Effector memory CD4-positive, alpha-beta T cell (primary cell): Measurements from ENCODE around the gene PASK.
A peak's percentile ranks its signal among the peaks of the same experiment; 100 is the strongest.

Source experiments
- DNase-seq, 3 donors: peaks; one replicate each; pipeline ENCODE4 v3.0.0-alpha.2; 2020
- H3K27ac ChIP-seq: 2 replicates; pipeline ENCODE4 v1.7.0; 2013; ENCODE audit warnings: mild to moderate bottlenecking, low read length, moderate library complexity; ENCODE audit not compliant: insufficient read depth, poor library complexity, severe bottlenecking
- H3K27me3 ChIP-seq: replicated peaks from 2 replicates; pipeline ENCODE4 v1.7.0; 2013; ENCODE audit warnings: mild to moderate bottlenecking, low read length; ENCODE audit not compliant: insufficient read depth, control insufficient read depth, poor library complexity, severe bottlenecking
- H3K36me3 ChIP-seq: 2 replicates; pipeline ENCODE4 v1.7.0; 2013; ENCODE audit warnings: mild to moderate bottlenecking, low read length, moderate library complexity; ENCODE audit not compliant: control insufficient read depth, insufficient read depth
- H3K4me1 ChIP-seq: 2 replicates; pipeline ENCODE4 v1.7.0; 2013; ENCODE audit warnings: low read length, mild to moderate bottlenecking; ENCODE audit not compliant: control insufficient read depth, insufficient read depth, poor library complexity, severe bottlenecking
- H3K4me3 ChIP-seq: 2 replicates; pipeline ENCODE4 v1.7.0; 2013; ENCODE audit warnings: low read length, low read depth, mild to moderate bottlenecking; ENCODE audit not compliant: insufficient read depth, poor library complexity, severe bottlenecking
- H3K9me3 ChIP-seq: 2 replicates; pipeline ENCODE4 v1.7.0; 2013; ENCODE audit warnings: mild to moderate bottlenecking, low read length, moderate library complexity; ENCODE audit not compliant: control insufficient read depth

The PASK gene

DNA sequence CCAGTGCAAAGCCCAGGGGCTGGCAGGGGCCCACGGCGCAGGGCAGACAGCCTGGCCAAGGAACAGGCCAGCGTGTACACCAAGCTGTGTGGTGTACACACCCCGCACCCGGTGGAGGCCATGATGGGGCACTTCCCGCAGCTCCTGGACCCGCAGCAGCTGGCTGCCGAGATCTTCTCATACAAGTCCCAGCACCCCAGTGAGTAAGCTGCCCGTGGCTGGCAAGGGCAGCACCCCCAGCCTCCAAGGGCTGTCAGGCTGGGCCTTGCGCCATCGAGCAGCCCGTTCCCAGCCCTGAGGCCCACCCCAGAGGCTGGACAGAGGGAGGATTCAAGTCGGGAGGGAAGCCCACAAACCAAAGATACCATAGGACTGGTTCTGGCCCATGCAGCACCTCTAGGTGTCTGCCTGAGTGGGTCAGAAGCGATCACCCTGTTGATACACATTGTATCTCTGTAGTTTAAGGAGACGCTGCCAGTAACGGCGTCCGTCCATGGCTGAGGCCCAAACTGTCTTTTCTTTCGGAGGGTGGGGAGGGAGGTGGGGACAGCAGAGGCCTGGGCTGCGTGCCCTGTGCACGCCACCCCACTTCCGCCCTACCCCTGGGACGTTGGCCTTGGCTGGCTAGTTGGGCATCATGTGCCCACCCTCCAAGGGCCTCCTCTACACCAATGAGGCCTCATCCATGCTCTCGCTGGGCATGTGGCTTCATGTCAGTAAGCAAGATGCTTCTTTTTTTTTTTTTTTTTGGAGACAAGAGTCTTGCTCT lies 30.4 kb downstream of the PASK start:
- H3K27ac ChIP-seq, result no peak overlapping the region
- DNase-seq, result no peak
- H3K4me3 ChIP-seq, result no peak overlapping the region
- H3K4me1 ChIP-seq, result peaks cover 3% of the 10 kb centered on the region
- H3K36me3 ChIP-seq, result peaks cover 4% of the 10 kb centered on the region
- no peaks in the 10 kb centered on the region for H3K9me3 ChIP-seq
- no peaks in the 10 kb centered on the region for H3K27me3 ChIP-seq

DNA sequence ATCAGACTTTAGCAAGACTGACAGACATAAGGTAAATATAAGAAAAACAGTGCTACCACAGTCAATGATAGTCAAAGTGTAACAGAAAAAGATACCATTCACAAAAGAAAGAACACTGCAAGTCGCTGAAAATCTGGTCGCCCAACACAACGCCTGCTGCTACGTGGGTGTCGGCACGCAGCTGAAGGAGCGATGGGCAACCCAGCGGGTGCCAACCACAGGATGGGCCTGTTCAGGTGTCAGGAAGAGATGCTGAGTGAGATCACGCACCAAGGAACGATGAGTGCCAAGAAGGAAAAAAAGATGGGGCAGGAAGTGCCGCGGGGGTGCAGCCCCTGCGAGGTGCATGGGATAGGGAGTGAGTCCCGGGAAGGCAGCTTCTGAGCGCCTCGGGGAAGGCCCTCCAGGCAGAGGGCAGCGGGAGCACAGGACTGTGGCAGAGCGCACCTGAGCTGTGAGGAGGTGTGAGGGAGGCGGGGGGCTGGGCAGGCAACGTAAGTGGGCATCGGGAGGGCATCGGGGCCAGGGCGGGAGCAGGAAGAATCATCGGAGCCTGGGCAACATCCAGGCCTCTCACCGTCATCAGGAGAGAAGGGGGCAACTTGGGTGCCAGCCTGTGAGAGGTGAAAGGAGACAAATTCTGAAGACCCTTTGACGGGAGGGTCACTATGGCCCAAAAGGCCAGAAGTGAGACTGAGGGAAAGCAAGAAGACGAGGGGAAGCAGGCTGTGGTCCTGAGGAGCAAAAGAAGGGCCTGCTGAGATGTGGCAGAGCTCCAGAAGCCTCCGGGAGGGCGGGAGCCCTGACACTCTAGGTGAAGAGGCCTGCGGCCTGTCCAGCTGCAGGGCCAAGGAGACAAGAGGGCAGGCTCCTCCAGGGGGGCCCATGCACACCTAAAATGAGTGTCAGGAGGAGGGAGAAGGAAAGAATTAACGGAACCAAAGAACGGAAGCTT lies 32.4 kb downstream of the PASK start:
- Histone ChIP-seq H3K27me3 (no peaks in the 10 kb centered on the region), H3K9me3 (no peaks in the 10 kb centered on the region), H3K4me1 (peaks cover 5% of the 10 kb centered on the region), H3K27ac (no peak overlapping the region), H3K4me3 (no peak overlapping the region), H3K36me3 (peaks cover 4% of the 10 kb centered on the region)
- no peak for DNase-seq

GRCh38 chr2:241115361-241115760 lies 33.9 kb downstream of the PASK start:
- no peaks in the 10 kb centered on the region for H3K27me3 ChIP-seq
- H3K27ac ChIP-seq, result no peak overlapping the region
- peaks cover 4% of the 10 kb centered on the region for H3K36me3 ChIP-seq
- no peak overlapping the region for H3K4me3 ChIP-seq
- peaks cover 13% of the 10 kb centered on the region for H3K4me1 ChIP-seq
- no peak for DNase-seq
- H3K9me3 ChIP-seq, result no peaks in the 10 kb centered on the region

DNA sequence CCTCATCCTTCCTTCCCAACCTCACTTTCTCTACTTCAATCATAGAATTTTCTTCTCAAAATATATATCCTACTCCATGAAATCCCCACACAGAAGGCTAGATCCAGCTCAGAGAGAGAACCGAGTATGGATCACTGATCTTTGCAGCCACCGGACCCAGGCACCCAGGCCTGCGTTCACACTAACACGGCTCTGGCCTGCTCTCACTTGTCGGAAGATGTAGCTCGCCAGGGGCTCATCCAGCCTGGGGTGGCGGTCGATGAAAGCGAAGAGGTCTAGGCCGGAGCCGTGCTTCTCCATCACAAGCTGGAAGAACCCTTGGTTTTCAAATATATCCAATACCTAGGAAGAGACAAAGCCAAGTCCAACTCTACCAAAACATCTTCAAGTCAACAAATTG lies 34.4 kb downstream of the PASK start:
- Histone ChIP-seq H3K4me1 (peaks cover 18% of the 10 kb centered on the region), H3K36me3 (peaks cover 4% of the 10 kb centered on the region), H3K27ac (no peak overlapping the region), H3K27me3 (no peaks in the 10 kb centered on the region), H3K4me3 (no peak overlapping the region), H3K9me3 (no peaks in the 10 kb centered on the region)
- no peak for DNase-seq

- H3K36me3 ChIP-seq, result peaks cover 4% of the 10 kb centered on the region
- H3K27ac ChIP-seq, result peak overlapping the region; percentile 74
- no peaks in the 10 kb centered on the region for H3K9me3 ChIP-seq
- no peak overlapping the region for H3K4me3 ChIP-seq
- DNase-seq, result peak in 1 of 3 donors; percentile 63
- H3K27me3 ChIP-seq, result no peaks in the 10 kb centered on the region
- H3K4me1 ChIP-seq, result peaks cover 33% of the 10 kb centered on the region
Observed at GRCh38 chr2:241112592-241112991, 36.7 kb downstream of the PASK start.

GRCh38 chr2:241112046-241112445 lies 37.2 kb downstream of the PASK start:
- H3K27ac ChIP-seq, result peak overlapping the region; percentile 74
- peaks cover 33% of the 10 kb centered on the region for H3K4me1 ChIP-seq
- DNase-seq, result no peak
- H3K9me3 ChIP-seq, result no peaks in the 10 kb centered on the region
- H3K4me3 ChIP-seq, result peak overlapping the region; percentile 45
- H3K36me3 ChIP-seq, result peaks cover 7% of the 10 kb centered on the region
- no peaks in the 10 kb centered on the region for H3K27me3 ChIP-seq

DNA sequence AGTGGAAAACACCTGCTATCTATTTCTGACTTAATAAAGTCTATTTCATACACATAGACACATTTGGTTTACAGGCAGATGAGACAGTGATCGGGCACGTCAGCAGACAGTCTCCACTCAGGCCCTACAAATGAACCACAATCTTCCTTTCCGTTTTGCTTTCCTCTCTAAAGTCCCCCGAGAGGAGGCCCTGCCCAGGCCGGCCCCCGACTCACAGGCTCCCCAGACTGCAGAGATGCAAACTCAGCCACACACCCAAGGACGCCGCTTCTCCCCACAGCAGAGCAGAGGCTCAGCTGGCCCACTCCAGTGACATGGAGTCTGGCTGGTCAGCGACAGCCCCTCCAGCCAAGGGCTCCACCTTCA lies 37.8 kb downstream of the PASK start:
- Histone ChIP-seq H3K27me3 (no peaks in the 10 kb centered on the region), H3K36me3 (peaks cover 13% of the 10 kb centered on the region), H3K4me3 (peak overlapping the region; percentile 45), H3K9me3 (no peaks in the 10 kb centered on the region), H3K4me1 (peaks cover 33% of the 10 kb centered on the region), H3K27ac (peak overlapping the region; percentile 74)
- peak in 1 of 3 donors; percentile 43 for DNase-seq

DNA sequence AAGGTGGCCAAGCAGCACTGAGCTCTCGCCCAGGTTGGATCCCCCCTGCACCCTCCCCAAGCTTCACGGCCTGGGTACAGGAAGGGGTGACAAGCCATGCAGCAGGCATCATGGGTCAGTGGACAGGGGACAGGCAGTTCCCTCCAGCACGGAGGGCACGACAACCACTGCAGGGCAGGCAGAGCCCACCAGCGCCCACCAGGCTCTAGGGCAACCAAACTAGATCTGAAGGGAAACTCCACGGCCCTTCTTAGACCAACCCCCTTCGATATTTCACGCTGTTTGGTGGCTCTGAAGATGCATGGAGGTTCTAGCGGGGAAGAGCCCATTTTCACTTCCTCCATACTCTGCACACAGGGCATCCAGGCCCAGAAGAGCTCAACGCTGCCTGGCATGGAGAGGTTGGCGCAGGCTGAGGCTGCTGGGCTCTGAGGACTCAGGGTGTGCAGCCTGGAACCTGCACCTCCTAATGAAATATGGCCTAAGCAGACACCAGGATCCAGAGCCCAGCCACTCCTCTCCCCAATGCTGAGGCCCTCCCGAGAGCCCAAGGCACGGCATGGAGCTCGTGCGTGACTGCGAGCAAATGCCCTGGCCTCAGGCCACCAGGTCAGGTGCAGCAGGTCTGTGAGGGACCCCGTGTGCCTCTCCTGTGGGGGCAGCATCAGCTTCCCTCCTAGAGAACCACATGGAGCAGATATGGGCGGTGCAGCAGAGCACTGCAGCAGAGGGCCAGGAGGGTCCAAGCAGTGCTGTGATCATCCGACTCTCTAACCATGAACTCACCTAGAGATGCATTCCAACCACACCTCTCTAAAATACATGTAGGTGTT lies 38.4 kb downstream of the PASK start:
- DNase-seq, result no peak
- Histone ChIP-seq H3K4me1 (peaks cover 33% of the 10 kb centered on the region), H3K36me3 (peaks cover 13% of the 10 kb centered on the region), H3K9me3 (no peaks in the 10 kb centered on the region), H3K4me3 (peak overlapping the region; percentile 45), H3K27me3 (no peaks in the 10 kb centered on the region), H3K27ac (peak overlapping the region; percentile 74)

- Histone ChIP-seq H3K4me3 (peak overlapping the region; percentile 45), H3K27ac (peak overlapping the region; percentile 74), H3K4me1 (peaks cover 33% of the 10 kb centered on the region), H3K36me3 (peaks cover 13% of the 10 kb centered on the region), H3K27me3 (no peaks in the 10 kb centered on the region), H3K9me3 (no peaks in the 10 kb centered on the region)
- no peak for DNase-seq
Observed at GRCh38 chr2:241110089-241110606, 39.1 kb downstream of the PASK start.
